WTC11 (cell line): ENCODE results near the gene SIGLEC1. TPM values are rescaled to one million over a fixed set of nuclear protein-coding genes. Genes with fewer than 3 reads are reported as not detected.

Source experiments
- ATAC-seq: fragments of 200-7000 bp; cut with Tn5 transposase; 2 replicates; pipeline ENCODE4 v1.10.0; 2021; ENCODE audit warnings: mild to moderate bottlenecking, moderate library complexity
- CTCF ChIA-PET: fragments of 300-600 bp; sonication (Branson Sonifier 250); formaldehyde crosslinking; loops from one replicate; lab custom pipeline; 2021; ENCODE audit warnings: antibody characterized with exemption; lab: Charles Lee
- POLR2A ChIA-PET: fragments of 350-600 bp; sonication (Branson Sonifier 250); formaldehyde crosslinking; loops from one replicate; lab custom pipeline; 2021; ENCODE audit warnings: antibody characterized with exemption; lab: Charles Lee
- DNase-seq: peaks from one replicate; pipeline ENCODE4 v3.0.0; 2021; ENCODE audit warnings: low spot score
- H3K27ac Mint-ChIP-seq: 2 replicates; pipeline ENCODE4 v1.8.0; 2021; ENCODE audit warnings: mixed read lengths
- H3K27me3 Mint-ChIP-seq: 2 replicates; pipeline ENCODE4 v1.8.0; 2021; ENCODE audit warnings: low read depth, mild to moderate bottlenecking, moderate library complexity, mixed read lengths
- H3K36me3 Mint-ChIP-seq: 2 replicates; pipeline ENCODE4 v1.8.0; 2021; ENCODE audit warnings: mixed read lengths
- H3K4me1 Mint-ChIP-seq: 2 replicates; pipeline ENCODE4 v1.8.0; 2022; ENCODE audit warnings: mixed read lengths
- H3K4me3 Mint-ChIP-seq: 2 replicates; pipeline ENCODE4 v1.8.0; 2021; ENCODE audit warnings: mild to moderate bottlenecking, moderate library complexity, mixed read lengths
- H3K9me3 Mint-ChIP-seq: 2 replicates; pipeline ENCODE4 v1.8.0; 2021; ENCODE audit warnings: mixed read lengths
- CREB1 ChIP-seq: sonication (generic); formaldehyde crosslinking; IDR thresholded peaks from 2 replicates; pipeline ENCODE4 v1.8.0; 2023; ENCODE audit warnings: mild to moderate bottlenecking, missing genetic modification reagents
- ELF4 ChIP-seq: sonication (generic); formaldehyde crosslinking; IDR thresholded peaks from 2 replicates; pipeline ENCODE4 v1.8.1; 2022; ENCODE audit warnings: low read depth, mild to moderate bottlenecking, moderate library complexity, missing genetic modification reagents
- ETV6 ChIP-seq: sonication (generic); formaldehyde crosslinking; IDR thresholded peaks from 2 replicates; pipeline ENCODE4 v1.8.1; 2022; ENCODE audit warnings: mild to moderate bottlenecking, missing genetic modification reagents
- FOXP1 ChIP-seq: sonication (generic); formaldehyde crosslinking; IDR thresholded peaks from 2 replicates; pipeline ENCODE4 v1.8.0; 2022; ENCODE audit warnings: missing genetic modification reagents, mild to moderate bottlenecking, moderate library complexity, borderline replicate concordance
- GABPB1 ChIP-seq: sonication (generic); formaldehyde crosslinking; IDR thresholded peaks from 2 replicates; pipeline ENCODE4 v1.8.1; 2023; ENCODE audit warnings: mild to moderate bottlenecking, missing genetic modification reagents
- IRF2 ChIP-seq: sonication (generic); formaldehyde crosslinking; IDR thresholded peaks from 2 replicates; pipeline ENCODE4 v1.8.0; 2022; ENCODE audit warnings: low read depth, missing genetic modification reagents, borderline replicate concordance
- JUN ChIP-seq: sonication (generic); formaldehyde crosslinking; IDR thresholded peaks from 2 replicates; pipeline ENCODE4 v1.8.0; 2023; ENCODE audit warnings: mild to moderate bottlenecking, missing genetic modification reagents
- PRRX2 ChIP-seq: fragments of 250-450 bp; sonication (Bioruptor Pico); IDR thresholded peaks from 2 replicates; pipeline ENCODE4 v1.8.0; 2021; ENCODE audit warnings: mild to moderate bottlenecking
- SMAD3 ChIP-seq: sonication (generic); formaldehyde crosslinking; IDR thresholded peaks from 2 replicates; pipeline ENCODE4 v1.8.0; 2022; ENCODE audit warnings: missing genetic modification reagents, mild to moderate bottlenecking, borderline replicate concordance
- SP1 ChIP-seq: sonication (generic); formaldehyde crosslinking; conservative IDR thresholded peaks from 2 replicates; pipeline ENCODE4 v1.8.1; 2022; ENCODE audit warnings: missing genetic modification reagents
- TEAD4 ChIP-seq: sonication (generic); formaldehyde crosslinking; IDR thresholded peaks from 2 replicates; pipeline ENCODE4 v1.8.0; 2022; ENCODE audit warnings: mild to moderate bottlenecking, missing genetic modification reagents
- ZNF121 ChIP-seq: sonication (generic); formaldehyde crosslinking; IDR thresholded peaks from 2 replicates; pipeline ENCODE4 v1.8.0; 2023; ENCODE audit warnings: missing genetic modification reagents
- ZNF671 ChIP-seq: fragments of 250-450 bp; sonication (Bioruptor Pico); IDR thresholded peaks from 2 replicates; pipeline ENCODE4 v1.8.0; 2021; ENCODE audit warnings: mild to moderate bottlenecking
- total RNA-seq: library from RNA; stranded (reverse); gene quantifications from 3 replicates; pipeline ENCODE4 v1.2.3, GENCODE V29; 2021
- TF ChIP-seq, protein P1 (sequence below): sonication (generic); formaldehyde crosslinking; IDR thresholded peaks from 2 replicates; pipeline ENCODE4 v1.8.1; 2022; ENCODE audit warnings: mild to moderate bottlenecking, missing genetic modification reagents, moderate library complexity, borderline replicate concordance
- TF ChIP-seq, protein P2 (sequence below): fragments of 200-600 bp; IDR thresholded peaks from 2 replicates; pipeline ENCODE4 v1.8.0; 2022; ENCODE audit warnings: antibody characterized with exemption
- TF ChIP-seq, protein P3 (sequence below): fragments of 250-450 bp; sonication (Bioruptor Pico); IDR thresholded peaks from 2 replicates; pipeline ENCODE4 v1.9.0; 2021; ENCODE audit warnings: mild to moderate bottlenecking, borderline replicate concordance
- TF ChIP-seq, protein P4 (sequence below): sonication (generic); formaldehyde crosslinking; IDR thresholded peaks from 2 replicates; pipeline ENCODE4 v1.8.1; 2022; ENCODE audit warnings: low read depth, missing genetic modification reagents, borderline replicate concordance
- TF ChIP-seq, protein P5 (sequence below): sonication (generic); formaldehyde crosslinking; IDR thresholded peaks from 2 replicates; pipeline ENCODE4 v1.8.1; 2022; ENCODE audit warnings: mild to moderate bottlenecking, moderate library complexity, missing genetic modification reagents

Gene SIGLEC1
- total RNA-seq, 1 experiment from 2014 or later = 0.04 TPM

DNA sequence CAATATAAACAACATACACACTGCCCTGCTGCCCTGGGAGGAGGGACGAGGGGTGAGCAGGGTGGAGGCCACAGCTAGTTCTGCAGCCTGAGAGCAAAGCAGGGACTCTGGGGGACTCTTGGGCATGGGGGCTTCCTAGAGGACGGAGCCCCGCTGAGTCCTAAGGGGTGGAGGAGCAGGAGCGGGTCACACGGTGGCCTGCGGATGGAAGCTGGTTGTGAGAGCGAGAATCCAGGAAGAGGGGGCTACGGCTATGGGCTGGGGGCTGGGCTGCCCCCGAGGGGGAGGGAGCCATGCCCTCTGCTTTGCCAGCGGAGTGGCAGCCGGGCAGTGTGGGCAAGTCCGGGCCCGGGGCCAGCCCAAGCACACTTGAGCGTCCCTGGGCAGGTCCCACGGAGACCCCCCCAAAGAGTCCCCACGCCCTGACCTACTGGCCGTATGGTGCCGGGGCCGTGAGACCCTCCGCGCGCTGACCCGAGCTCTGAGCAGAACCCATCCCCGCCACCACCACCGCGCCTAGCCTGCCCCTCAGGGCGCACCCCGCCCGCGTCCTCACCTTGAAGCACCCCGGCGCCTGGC lies 31.0 kb downstream of the SIGLEC1 start:
- CTCF ChIA-PET = interaction anchor here (0.6 to 3.9 kb wide), 19 partner anchors 9 to 137 kb away, joined by 3 to 38 read pairs (median 4); partner anchors contain the start of genes ADISSP, CENPB and SPEF1
- DNase-seq (no peak), ATAC-seq (no peak; the same call in 1 of the 2 replicates)
- H3K4me3 Mint-ChIP-seq = peak overlapping the region; percentile 70
- peaks cover 36% of the 10 kb centered on the region for H3K4me1 Mint-ChIP-seq
- peaks cover 21% of the 10 kb centered on the region for H3K27me3 Mint-ChIP-seq
- TF ChIP-seq JUN (CRISPR knock-in tag) = no peak
- no peak for TF ChIP-seq ETV6 (CRISPR knock-in tag)
- TF ChIP-seq FOXP1 (CRISPR knock-in tag) = 0 out of 2 replicates have a peak, but pooled peaks have one; percentile 25
- no peaks in the 10 kb centered on the region for H3K9me3 Mint-ChIP-seq
- H3K27ac Mint-ChIP-seq = no peak overlapping the region
- no peaks in the 10 kb centered on the region for H3K36me3 Mint-ChIP-seq
- POLR2A ChIA-PET = interaction anchor here (0.6 to 1.0 kb wide), 3 partner anchors 29 to 77 kb away, joined by 3 to 5 read pairs (median 4); no protein-coding TSS in a partner anchor

DNA sequence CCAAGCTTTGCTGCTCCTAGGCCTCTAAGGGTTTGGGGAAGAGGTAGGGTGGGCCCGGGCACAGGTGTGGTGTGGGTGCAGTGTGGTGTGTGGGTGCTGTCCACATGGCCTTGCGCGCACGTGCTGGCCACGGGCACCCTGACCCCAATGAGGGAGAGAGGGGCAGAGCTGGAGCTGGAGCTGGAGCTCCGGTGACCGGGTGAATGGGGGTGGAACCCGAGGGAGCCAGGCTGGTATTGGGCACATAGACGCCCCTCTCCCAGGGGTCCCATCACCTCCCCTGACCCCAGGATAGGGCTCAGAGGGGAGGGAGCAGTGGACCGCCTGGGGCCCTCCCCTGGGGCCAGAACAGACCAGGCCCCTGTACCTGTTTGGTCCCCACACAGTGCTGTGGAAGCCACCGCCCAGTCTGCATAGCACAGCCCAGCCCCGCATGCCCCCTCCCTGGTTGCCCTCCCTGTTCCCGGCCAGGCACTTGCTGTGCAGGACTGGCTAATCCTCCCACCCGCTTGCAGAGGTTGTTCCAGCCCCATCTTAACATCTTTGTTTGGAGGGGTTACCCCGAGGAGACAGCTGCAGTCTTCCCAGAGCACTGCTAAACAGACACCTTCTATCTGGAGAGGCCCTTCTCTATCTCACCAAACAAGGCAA lies 31.6 kb downstream of the SIGLEC1 start:
- ATAC-seq = peak; percentile 1; the same call in 1 of the 2 replicates

DNA sequence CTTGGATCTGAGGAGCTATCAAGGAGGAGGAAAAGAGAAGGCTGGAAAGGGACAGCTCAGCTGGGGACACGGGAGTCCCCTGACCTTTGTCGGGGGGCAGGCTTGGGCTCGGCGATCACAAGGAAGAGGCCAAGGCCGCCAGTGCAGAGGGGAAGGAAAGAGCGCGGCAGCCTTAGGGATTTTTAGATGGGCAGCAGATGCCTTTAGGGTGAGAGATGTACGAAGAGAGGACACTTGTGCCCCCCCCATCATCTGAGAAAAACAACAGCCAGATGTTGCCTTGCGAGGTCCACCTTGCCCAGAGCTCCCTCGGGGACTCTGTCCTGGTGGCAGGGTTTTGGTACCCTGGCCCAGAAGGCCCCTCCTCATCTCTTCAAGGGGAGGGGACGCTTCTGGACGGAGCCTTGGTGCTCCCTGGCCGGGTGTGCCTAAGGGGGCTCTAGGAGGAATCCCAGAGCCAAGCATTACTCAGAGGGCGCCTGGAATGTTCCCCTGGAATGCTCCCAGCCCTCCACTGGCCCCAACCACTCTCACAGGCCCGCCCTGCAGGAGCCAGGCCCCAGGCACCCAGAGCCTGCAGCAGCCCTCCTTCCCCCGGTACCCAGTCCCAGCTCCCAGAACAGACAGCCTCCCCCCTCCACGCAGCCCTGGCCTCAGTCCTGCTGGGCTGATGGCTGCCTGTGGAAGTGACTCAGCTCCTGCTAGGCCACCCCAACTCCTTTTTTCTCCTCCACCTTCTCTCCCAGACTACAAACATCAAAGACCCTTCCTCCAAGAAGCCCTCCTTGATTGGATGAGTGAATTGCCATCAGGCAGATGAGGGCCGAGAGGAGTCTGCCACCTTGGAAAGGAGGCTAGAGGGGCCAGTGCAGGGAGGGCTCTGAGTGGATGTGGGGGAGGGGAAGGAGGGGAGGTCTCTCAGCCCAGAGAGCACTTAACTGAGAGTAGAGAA lies 32.4 kb downstream of the SIGLEC1 start:
- Mint-ChIP-seq H3K4me3 (peak overlapping the region; percentile 34), H3K27ac (no peak overlapping the region), H3K4me1 (peaks cover 37% of the 10 kb centered on the region), H3K27me3 (peaks cover 25% of the 10 kb centered on the region), H3K36me3 (no peaks in the 10 kb centered on the region), H3K9me3 (no peaks in the 10 kb centered on the region)
- POLR2A ChIA-PET = no interaction called here
- peak; percentile 42 for DNase-seq
- TF ChIP-seq ZNF671 = no peak
- TF ChIP-seq ZNF121 = no peak
- TF ChIP-seq, protein P1, sequence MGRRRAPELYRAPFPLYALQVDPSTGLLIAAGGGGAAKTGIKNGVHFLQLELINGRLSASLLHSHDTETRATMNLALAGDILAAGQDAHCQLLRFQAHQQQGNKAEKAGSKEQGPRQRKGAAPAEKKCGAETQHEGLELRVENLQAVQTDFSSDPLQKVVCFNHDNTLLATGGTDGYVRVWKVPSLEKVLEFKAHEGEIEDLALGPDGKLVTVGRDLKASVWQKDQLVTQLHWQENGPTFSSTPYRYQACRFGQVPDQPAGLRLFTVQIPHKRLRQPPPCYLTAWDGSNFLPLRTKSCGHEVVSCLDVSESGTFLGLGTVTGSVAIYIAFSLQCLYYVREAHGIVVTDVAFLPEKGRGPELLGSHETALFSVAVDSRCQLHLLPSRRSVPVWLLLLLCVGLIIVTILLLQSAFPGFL (CRISPR knock-in tag) = no peak
- no peak for TF ChIP-seq JUN (CRISPR knock-in tag)
- no peak for TF ChIP-seq CREB1 (CRISPR knock-in tag)
- no peak for TF ChIP-seq PRRX2 (CRISPR knock-in tag)
- TF ChIP-seq, protein P2, sequence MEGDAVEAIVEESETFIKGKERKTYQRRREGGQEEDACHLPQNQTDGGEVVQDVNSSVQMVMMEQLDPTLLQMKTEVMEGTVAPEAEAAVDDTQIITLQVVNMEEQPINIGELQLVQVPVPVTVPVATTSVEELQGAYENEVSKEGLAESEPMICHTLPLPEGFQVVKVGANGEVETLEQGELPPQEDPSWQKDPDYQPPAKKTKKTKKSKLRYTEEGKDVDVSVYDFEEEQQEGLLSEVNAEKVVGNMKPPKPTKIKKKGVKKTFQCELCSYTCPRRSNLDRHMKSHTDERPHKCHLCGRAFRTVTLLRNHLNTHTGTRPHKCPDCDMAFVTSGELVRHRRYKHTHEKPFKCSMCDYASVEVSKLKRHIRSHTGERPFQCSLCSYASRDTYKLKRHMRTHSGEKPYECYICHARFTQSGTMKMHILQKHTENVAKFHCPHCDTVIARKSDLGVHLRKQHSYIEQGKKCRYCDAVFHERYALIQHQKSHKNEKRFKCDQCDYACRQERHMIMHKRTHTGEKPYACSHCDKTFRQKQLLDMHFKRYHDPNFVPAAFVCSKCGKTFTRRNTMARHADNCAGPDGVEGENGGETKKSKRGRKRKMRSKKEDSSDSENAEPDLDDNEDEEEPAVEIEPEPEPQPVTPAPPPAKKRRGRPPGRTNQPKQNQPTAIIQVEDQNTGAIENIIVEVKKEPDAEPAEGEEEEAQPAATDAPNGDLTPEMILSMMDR = no peak
- TF ChIP-seq, protein P3, sequence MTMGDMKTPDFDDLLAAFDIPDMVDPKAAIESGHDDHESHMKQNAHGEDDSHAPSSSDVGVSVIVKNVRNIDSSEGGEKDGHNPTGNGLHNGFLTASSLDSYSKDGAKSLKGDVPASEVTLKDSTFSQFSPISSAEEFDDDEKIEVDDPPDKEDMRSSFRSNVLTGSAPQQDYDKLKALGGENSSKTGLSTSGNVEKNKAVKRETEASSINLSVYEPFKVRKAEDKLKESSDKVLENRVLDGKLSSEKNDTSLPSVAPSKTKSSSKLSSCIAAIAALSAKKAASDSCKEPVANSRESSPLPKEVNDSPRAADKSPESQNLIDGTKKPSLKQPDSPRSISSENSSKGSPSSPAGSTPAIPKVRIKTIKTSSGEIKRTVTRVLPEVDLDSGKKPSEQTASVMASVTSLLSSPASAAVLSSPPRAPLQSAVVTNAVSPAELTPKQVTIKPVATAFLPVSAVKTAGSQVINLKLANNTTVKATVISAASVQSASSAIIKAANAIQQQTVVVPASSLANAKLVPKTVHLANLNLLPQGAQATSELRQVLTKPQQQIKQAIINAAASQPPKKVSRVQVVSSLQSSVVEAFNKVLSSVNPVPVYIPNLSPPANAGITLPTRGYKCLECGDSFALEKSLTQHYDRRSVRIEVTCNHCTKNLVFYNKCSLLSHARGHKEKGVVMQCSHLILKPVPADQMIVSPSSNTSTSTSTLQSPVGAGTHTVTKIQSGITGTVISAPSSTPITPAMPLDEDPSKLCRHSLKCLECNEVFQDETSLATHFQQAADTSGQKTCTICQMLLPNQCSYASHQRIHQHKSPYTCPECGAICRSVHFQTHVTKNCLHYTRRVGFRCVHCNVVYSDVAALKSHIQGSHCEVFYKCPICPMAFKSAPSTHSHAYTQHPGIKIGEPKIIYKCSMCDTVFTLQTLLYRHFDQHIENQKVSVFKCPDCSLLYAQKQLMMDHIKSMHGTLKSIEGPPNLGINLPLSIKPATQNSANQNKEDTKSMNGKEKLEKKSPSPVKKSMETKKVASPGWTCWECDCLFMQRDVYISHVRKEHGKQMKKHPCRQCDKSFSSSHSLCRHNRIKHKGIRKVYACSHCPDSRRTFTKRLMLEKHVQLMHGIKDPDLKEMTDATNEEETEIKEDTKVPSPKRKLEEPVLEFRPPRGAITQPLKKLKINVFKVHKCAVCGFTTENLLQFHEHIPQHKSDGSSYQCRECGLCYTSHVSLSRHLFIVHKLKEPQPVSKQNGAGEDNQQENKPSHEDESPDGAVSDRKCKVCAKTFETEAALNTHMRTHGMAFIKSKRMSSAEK = no peak
- no peak for TF ChIP-seq SMAD3 (CRISPR knock-in tag)
- CTCF ChIA-PET = interaction anchor here (0.5 to 3.9 kb wide), 15 partner anchors 10 to 764 kb away, joined by 3 to 38 read pairs (median 4); partner anchors contain the start of genes CENPB and SPEF1
- peak; percentile 8 for ATAC-seq

More for the DNA sequence above, 31.6 kb downstream of the SIGLEC1 start:
- H3K27ac Mint-ChIP-seq = no peak overlapping the region
- peak overlapping the region; percentile 70 for H3K4me3 Mint-ChIP-seq
- DNase-seq = no peak
- TF ChIP-seq ELF4 (no peak), TEAD4 (CRISPR knock-in tag) (no peak), GABPB1 (no peak), IRF2 (CRISPR knock-in tag) (no peak), SP1 (CRISPR knock-in tag) (no peak)
- TF ChIP-seq, protein P4, sequence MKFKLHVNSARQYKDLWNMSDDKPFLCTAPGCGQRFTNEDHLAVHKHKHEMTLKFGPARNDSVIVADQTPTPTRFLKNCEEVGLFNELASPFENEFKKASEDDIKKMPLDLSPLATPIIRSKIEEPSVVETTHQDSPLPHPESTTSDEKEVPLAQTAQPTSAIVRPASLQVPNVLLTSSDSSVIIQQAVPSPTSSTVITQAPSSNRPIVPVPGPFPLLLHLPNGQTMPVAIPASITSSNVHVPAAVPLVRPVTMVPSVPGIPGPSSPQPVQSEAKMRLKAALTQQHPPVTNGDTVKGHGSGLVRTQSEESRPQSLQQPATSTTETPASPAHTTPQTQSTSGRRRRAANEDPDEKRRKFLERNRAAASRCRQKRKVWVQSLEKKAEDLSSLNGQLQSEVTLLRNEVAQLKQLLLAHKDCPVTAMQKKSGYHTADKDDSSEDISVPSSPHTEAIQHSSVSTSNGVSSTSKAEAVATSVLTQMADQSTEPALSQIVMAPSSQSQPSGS (CRISPR knock-in tag) = no peak
- TF ChIP-seq, protein P5, sequence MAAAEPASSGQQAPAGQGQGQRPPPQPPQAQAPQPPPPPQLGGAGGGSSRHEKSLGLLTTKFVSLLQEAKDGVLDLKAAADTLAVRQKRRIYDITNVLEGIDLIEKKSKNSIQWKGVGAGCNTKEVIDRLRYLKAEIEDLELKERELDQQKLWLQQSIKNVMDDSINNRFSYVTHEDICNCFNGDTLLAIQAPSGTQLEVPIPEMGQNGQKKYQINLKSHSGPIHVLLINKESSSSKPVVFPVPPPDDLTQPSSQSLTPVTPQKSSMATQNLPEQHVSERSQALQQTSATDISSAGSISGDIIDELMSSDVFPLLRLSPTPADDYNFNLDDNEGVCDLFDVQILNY = no peak
- peaks cover 24% of the 10 kb centered on the region for H3K27me3 Mint-ChIP-seq
- POLR2A ChIA-PET = interaction anchor here (0.6 to 0.7 kb wide), 2 partner anchors 29 to 30 kb away, joined by 4 to 5 read pairs; no protein-coding TSS in a partner anchor
- no peaks in the 10 kb centered on the region for H3K36me3 Mint-ChIP-seq
- peaks cover 36% of the 10 kb centered on the region for H3K4me1 Mint-ChIP-seq
- CTCF ChIA-PET = interaction anchor here (0.5 to 3.9 kb wide), 20 partner anchors 9 to 764 kb away, joined by 3 to 38 read pairs (median 4); partner anchors contain the start of genes ADISSP, CENPB and SPEF1
- no peaks in the 10 kb centered on the region for H3K9me3 Mint-ChIP-seq
